SU-DHL-6 (cell line): ENCODE data around the gene ATRNL1.

Source experiments
- EZH2phosphoT487 ChIP-seq: fragments of 200-600 bp; sonication (generic), shearing (Covaris generic); conservative IDR thresholded peaks from 2 replicates; pipeline ENCODE4 v1.6.1; 2018; ENCODE audit warnings: mild to moderate bottlenecking, antibody characterized with exemption, low read length, moderate library complexity, mixed read lengths
- TF ChIP-seq, protein P1 (sequence below): fragments of 200-600 bp; sonication (generic); IDR thresholded peaks from one replicate; pipeline ENCODE4 v1.5.1; 2017; ENCODE audit warnings: antibody characterized with exemption, mild to moderate bottlenecking, low read length, moderate library complexity; ENCODE audit not compliant: insufficient read depth, poor library complexity, severe bottlenecking

DNA sequence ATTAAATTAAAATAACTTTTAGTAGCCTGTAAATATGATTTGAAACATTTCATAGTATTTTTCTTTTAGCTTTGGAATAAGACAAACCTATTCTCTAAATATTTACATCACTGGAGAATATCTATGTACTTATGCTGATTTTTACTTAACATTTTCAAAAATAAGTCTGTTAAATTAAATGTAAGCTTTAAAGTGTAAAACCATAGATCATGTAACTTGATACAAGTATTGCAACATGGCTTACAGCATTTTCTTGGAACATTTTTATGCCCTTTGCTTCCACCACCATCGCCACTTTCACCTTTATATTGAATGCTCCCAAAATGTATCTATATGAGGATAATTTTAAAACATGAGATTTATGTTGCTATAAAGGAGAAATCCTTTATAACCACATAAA lies 752.8 kb downstream of the ATRNL1 start:
- TF ChIP-seq, protein P1, sequence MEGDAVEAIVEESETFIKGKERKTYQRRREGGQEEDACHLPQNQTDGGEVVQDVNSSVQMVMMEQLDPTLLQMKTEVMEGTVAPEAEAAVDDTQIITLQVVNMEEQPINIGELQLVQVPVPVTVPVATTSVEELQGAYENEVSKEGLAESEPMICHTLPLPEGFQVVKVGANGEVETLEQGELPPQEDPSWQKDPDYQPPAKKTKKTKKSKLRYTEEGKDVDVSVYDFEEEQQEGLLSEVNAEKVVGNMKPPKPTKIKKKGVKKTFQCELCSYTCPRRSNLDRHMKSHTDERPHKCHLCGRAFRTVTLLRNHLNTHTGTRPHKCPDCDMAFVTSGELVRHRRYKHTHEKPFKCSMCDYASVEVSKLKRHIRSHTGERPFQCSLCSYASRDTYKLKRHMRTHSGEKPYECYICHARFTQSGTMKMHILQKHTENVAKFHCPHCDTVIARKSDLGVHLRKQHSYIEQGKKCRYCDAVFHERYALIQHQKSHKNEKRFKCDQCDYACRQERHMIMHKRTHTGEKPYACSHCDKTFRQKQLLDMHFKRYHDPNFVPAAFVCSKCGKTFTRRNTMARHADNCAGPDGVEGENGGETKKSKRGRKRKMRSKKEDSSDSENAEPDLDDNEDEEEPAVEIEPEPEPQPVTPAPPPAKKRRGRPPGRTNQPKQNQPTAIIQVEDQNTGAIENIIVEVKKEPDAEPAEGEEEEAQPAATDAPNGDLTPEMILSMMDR = no peak
- no peak for TF ChIP-seq EZH2phosphoT487
